A549 (cell line): Measurements from ENCODE around the gene SMCO2. TPM values are rescaled to one million over a fixed set of nuclear protein-coding genes. Genes with fewer than 3 reads are reported as not detected.

Experiments
- ATAC-seq, 2 experiments: fragments of 200-7000 bp in 1 of 2; fragments of >200 bp in 1 of 2; cut with Nextera tagmentation in 1 of 2; cut with Tn5 transposase in 1 of 2; 3 replicates each; pipeline versions ENCODE4 v1.8.0 to v1.9.1; 2018 to 2020; ENCODE audit warnings: mild to moderate bottlenecking in 1 of 2, moderate library complexity in 1 of 2
- CTCF ChIA-PET: fragments of 300-600 bp; sonication (Branson Sonifier 250); formaldehyde crosslinking; extraction: SDS; loops from one replicate; lab custom pipeline; 2021; ENCODE audit warnings: antibody characterized with exemption, inconsistent platforms; lab: Yijun Ruan, JAX
- POLR2A ChIA-PET: fragments of 350-600 bp; formaldehyde crosslinking; extraction: SDS; loops from one replicate; lab custom pipeline; 2021; ENCODE audit warnings: antibody characterized with exemption, inconsistent platforms; lab: Yijun Ruan, JAX
- DNase-seq, 2 experiments: peaks; one replicate each; pipeline versions ENCODE4 v3.0.0 to v3.0.0-alpha.2; 2011 to 2016; ENCODE audit warnings: low read depth in 1 of 2, low spot score in 1 of 2
- FAIRE-seq: peaks from 2 replicates; lab custom pipeline; 2011; peaks lifted over from hg19 to GRCh38; lab: Jason Lieb, UNC
- H3K27ac ChIP-seq, 2 experiments: fragments of >200 bp; sonication (Bioruptor Twin); formaldehyde crosslinking; 3 replicates each; pipeline ENCODE4 v1.5.1; 2016 to 2017
- H3K4me1 ChIP-seq: fragments of >200 bp; sonication (Bioruptor Twin); formaldehyde crosslinking; 3 replicates; pipeline ENCODE4 v1.6.1; 2016
- H3K4me2 ChIP-seq: fragments of >200 bp; sonication (Bioruptor Twin); formaldehyde crosslinking; 3 replicates; pipeline ENCODE4 v1.6.1; 2016
- H3K4me3 ChIP-seq: fragments of >200 bp; sonication (Bioruptor Twin); formaldehyde crosslinking; 3 replicates; pipeline ENCODE4 v1.5.1; 2016
- H3K9me3 ChIP-seq: fragments of >200 bp; sonication (Bioruptor Twin); formaldehyde crosslinking; 3 replicates; pipeline ENCODE4 v1.6.1; 2016
- BHLHE40 ChIP-seq: IDR thresholded peaks from 2 replicates; pipeline ENCODE4 v1.6.1; 2012; ENCODE audit warnings: low read depth, low read length, inconsistent platforms
- CBX2 ChIP-seq: fragments of 200-600 bp; sonication (generic); IDR thresholded peaks from 2 replicates; pipeline ENCODE4 v1.6.1; 2016; ENCODE audit warnings: low read depth, mild to moderate bottlenecking, borderline replicate concordance
- CBX8 ChIP-seq: fragments of 200-600 bp; sonication (generic); IDR thresholded peaks from 2 replicates; pipeline ENCODE4 v1.6.1; 2016
- EHF ChIP-seq: fragments of 250-450 bp; sonication (Bioruptor Pico); IDR thresholded peaks from 2 replicates; pipeline ENCODE4 v1.5.0; 2020; ENCODE audit warnings: mild to moderate bottlenecking
- ESRRA ChIP-seq: fragments of 150-350 bp; IDR thresholded peaks from 2 replicates; pipeline ENCODE4 v1.6.1; 2014; ENCODE audit warnings: mild to moderate bottlenecking, low read length, borderline replicate concordance
- FOSB ChIP-seq: fragments of 250-450 bp; sonication (Bioruptor Pico); IDR thresholded peaks from 2 replicates; pipeline ENCODE4 v1.5.0; 2020; ENCODE audit warnings: mild to moderate bottlenecking, moderate library complexity
- FOXS1 ChIP-seq: fragments of 250-450 bp; sonication (Bioruptor Pico); IDR thresholded peaks from 2 replicates; pipeline ENCODE4 v1.5.0; 2020; ENCODE audit warnings: mild to moderate bottlenecking, moderate library complexity
- GATA3 ChIP-seq: IDR thresholded peaks from 2 replicates; pipeline ENCODE4 v1.6.1; 2012; ENCODE audit warnings: borderline replicate concordance
- HDAC2 ChIP-seq: fragments of 200-600 bp; sonication (generic); IDR thresholded peaks from 2 replicates; pipeline ENCODE4 v1.6.1; 2016
- JUN ChIP-seq, 2 experiments: fragments of >200 bp; sonication (Bioruptor Twin); formaldehyde crosslinking; IDR thresholded peaks; 2 replicates in 1 of 2; 3 replicates in 1 of 2; pipeline ENCODE4 v1.6.1; 2016 to 2017
- KDM5A ChIP-seq: fragments of 200-600 bp; sonication (generic); IDR thresholded peaks from 2 replicates; pipeline ENCODE4 v1.6.1; 2016; ENCODE audit warnings: antibody characterized with exemption, mild to moderate bottlenecking
- MAZ ChIP-seq: fragments of 150-350 bp; IDR thresholded peaks from 2 replicates; pipeline ENCODE4 v1.6.1; 2014; ENCODE audit warnings: antibody characterized with exemption, low read depth, low read length, borderline replicate concordance
- MYC ChIP-seq: IDR thresholded peaks from 2 replicates; pipeline ENCODE4 v1.6.1; 2012; ENCODE audit warnings: mild to moderate bottlenecking, inconsistent platforms, low read length, improper control_type of control experiment, borderline replicate concordance
- NR3C1 ChIP-seq: fragments of >200 bp; sonication (Bioruptor Twin); formaldehyde crosslinking; IDR thresholded peaks from 3 replicates; pipeline ENCODE4 v1.6.1; 2017
- RAD21 ChIP-seq, 2 experiments: fragments of >200 bp in 1 of 2; sonication (Bioruptor Twin) in 1 of 2; formaldehyde crosslinking in 1 of 2; IDR thresholded peaks in 1 of 2; conservative IDR thresholded peaks in 1 of 2; 2 replicates in 1 of 2; 3 replicates in 1 of 2; pipeline ENCODE4 v1.6.1; 2012 to 2018; ENCODE audit warnings: inconsistent platforms in 1 of 2
- RCOR1 ChIP-seq: fragments of 150-350 bp; IDR thresholded peaks from 2 replicates; pipeline ENCODE4 v1.6.1; 2014; ENCODE audit warnings: antibody characterized with exemption, low read length, low read depth
- RNF2 ChIP-seq: fragments of 200-600 bp; sonication (generic); IDR thresholded peaks from 2 replicates; pipeline ENCODE4 v1.6.1; 2016; ENCODE audit warnings: low read depth, mild to moderate bottlenecking, antibody characterized with exemption, moderate library complexity, borderline replicate concordance
- SMC3 ChIP-seq: fragments of >200 bp; sonication (Bioruptor Twin); formaldehyde crosslinking; IDR thresholded peaks from 3 replicates; pipeline ENCODE4 v1.6.1; 2018; ENCODE audit warnings: inconsistent platforms
- ZFP36 ChIP-seq: fragments of 450-650 bp; IDR thresholded peaks from 2 replicates; pipeline ENCODE4 v1.6.1; 2014; ENCODE audit warnings: borderline replicate concordance; ENCODE audit not compliant: partially characterized antibody
- WGBS: methylation state at CpG from one replicate; pipeline ENCODE4 v1.1.6; 2017; ENCODE audit errors: missing lambda C conversion rate; 5-methylcytosine and 5-hydroxymethylcytosine counted together
- polyA plus RNA-seq, 4 experiments: library from polyadenylated mRNA; depleted of rRNA in 3 of 4; stranded (reverse); fragments of >200 nt; fragmentation: RNase III in 1 of 4; extraction: RNeasy Plus Mini Kit Qiagen cat#74134 plus additional on column Dnase treatment in 1 of 4; gene quantifications; 2 replicates in 3 of 4; 3 replicates in 1 of 4; pipeline ENCODE4 v1.2.3, GENCODE V29; 2011 to 2017
- TF ChIP-seq, protein P1 (sequence below): IDR thresholded peaks from 2 replicates; pipeline ENCODE4 v1.6.1; 2012
- TF ChIP-seq, protein P2 (sequence below): fragments of 450-650 bp; IDR thresholded peaks from 2 replicates; pipeline ENCODE4 v1.6.1; 2014; ENCODE audit warnings: antibody characterized with exemption
- TF ChIP-seq, protein P3 (sequence below): fragments of 250-450 bp; sonication (Bioruptor Pico); IDR thresholded peaks from 2 replicates; pipeline ENCODE4 v1.5.0; 2020; ENCODE audit warnings: low read depth, mild to moderate bottlenecking, moderate library complexity
- TF ChIP-seq, protein P4 (sequence below): fragments of 250-450 bp; sonication (Bioruptor Pico); IDR thresholded peaks from 2 replicates; pipeline ENCODE4 v1.5.0; 2021; ENCODE audit warnings: mild to moderate bottlenecking, moderate library complexity, borderline replicate concordance
- TF ChIP-seq, protein P5 (sequence below): fragments of >200 bp; sonication (Bioruptor Twin); formaldehyde crosslinking; IDR thresholded peaks from 3 replicates; pipeline ENCODE4 v1.6.1; 2016

SMCO2 gene
- polyA plus RNA-seq, 2 of the 4 experiments (the other 2 are of a cell fraction), result 0.14 to 0.28 TPM

DNA sequence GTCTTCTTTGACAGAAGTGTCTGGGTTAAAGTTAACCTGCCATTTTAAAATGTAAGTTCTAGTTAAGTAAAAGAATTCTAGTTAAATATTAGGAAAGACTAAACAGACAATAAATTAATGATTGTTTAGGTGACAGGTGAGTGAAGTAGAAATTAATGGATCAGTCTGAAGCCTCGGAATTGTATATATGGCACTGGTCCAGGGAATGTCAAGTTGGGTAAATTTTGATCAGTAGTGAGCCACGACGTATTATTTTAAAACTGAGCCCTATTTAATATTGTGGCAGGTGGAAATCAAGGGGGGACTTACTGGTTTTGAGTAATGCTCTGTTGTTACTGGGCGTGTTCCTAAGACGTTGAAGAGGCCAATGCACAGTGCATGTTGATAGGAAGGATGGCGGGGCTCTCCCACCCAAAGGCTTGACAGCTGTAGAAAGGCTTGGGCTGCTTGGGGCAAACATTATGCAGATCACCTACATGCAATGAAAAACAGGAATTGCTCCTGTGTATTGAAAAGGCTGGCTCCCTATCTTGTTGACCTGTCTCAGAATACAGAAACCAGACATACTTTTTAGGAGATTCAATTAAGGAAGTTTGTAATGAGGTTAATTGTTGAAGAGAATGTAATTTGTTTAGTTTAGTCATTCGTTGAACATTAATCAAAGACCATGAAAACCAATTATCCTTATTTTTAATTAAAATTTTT lies 71.6 kb downstream of the SMCO2 start:
- ChIA-PET POLR2A (no interaction called here), CTCF (interaction anchor here (1.6 kb wide), 1 partner anchor 55 kb away, joined by 4 read pairs; no protein-coding TSS in a partner anchor)
- Histone ChIP-seq H3K4me1 (peaks cover 7% of the 10 kb centered on the region), H3K9me3 (no peaks in the 10 kb centered on the region), H3K27ac (no peak overlapping the region), H3K4me2 (no peak overlapping the region), H3K4me3 (no peak overlapping the region)
- FAIRE-seq, result no peak
- 65% methylated on average over 7 of the region's 7 CpGs for WGBS
- DNase-seq, result no peak
- no peak for ATAC-seq
- no peak for TF ChIP-seq EHF (CRISPR knock-in tag)
- TF ChIP-seq FOXS1, result no peak
- no peak for TF ChIP-seq JUN (IDR thresholded peaks at IDR 0.05)
- no peak for TF ChIP-seq ZFP36
- TF ChIP-seq RAD21 (conservative IDR thresholded peaks at IDR 0.05 in 1 of 2, IDR thresholded peaks at IDR 0.05 in 1 of 2), result no peak
- TF ChIP-seq, protein P1, sequence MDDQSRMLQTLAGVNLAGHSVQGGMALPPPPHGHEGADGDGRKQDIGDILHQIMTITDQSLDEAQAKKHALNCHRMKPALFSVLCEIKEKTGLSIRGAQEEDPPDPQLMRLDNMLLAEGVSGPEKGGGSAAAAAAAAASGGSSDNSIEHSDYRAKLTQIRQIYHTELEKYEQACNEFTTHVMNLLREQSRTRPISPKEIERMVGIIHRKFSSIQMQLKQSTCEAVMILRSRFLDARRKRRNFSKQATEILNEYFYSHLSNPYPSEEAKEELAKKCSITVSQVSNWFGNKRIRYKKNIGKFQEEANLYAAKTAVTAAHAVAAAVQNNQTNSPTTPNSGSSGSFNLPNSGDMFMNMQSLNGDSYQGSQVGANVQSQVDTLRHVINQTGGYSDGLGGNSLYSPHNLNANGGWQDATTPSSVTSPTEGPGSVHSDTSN, result no peak
- TF ChIP-seq BHLHE40, result no peak
- no peak for TF ChIP-seq KDM5A
- no peak for TF ChIP-seq MAZ
- TF ChIP-seq HDAC2, result no peak
- TF ChIP-seq CBX2, result no peak
- no peak for TF ChIP-seq ESRRA
- no peak for TF ChIP-seq FOSB (CRISPR knock-in tag)
- TF ChIP-seq, protein P2, sequence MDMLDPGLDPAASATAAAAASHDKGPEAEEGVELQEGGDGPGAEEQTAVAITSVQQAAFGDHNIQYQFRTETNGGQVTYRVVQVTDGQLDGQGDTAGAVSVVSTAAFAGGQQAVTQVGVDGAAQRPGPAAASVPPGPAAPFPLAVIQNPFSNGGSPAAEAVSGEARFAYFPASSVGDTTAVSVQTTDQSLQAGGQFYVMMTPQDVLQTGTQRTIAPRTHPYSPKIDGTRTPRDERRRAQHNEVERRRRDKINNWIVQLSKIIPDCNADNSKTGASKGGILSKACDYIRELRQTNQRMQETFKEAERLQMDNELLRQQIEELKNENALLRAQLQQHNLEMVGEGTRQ, result no peak

DNA sequence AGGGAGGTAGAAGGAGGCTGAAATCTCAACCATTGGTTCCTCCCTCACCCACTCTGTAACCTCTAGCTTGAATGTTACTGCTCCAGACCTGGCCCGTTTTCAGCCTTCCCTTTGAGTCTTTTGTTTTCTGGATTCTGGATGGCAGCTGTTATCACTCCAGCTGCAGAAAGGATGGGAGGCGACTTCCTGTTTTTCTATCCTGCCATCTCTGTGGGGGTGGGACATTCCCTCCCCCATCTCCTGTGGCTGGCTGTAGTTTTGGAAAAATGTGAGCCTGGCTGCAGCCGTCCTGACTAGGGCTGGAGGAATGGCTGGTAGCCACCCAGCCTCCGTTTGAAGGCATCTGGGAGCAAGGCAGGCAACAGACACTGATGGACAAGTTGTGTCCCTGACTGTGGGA lies 74.5 kb downstream of the SMCO2 start:
- 0 out of 6 replicates have a peak overlapping the region, but pooled peaks of 1 of the 2 experiments have one; percentile 3 for H3K27ac ChIP-seq
- TF ChIP-seq, protein P3, sequence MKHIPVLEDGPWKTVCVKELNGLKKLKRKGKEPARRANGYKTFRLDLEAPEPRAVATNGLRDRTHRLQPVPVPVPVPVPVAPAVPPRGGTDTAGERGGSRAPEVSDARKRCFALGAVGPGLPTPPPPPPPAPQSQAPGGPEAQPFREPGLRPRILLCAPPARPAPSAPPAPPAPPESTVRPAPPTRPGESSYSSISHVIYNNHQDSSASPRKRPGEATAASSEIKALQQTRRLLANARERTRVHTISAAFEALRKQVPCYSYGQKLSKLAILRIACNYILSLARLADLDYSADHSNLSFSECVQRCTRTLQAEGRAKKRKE, result no peak
- TF ChIP-seq RNF2 (no peak), FOSB (CRISPR knock-in tag) (no peak), NR3C1 (no peak), CBX8 (no peak), CBX2 (no peak), ESRRA (no peak), BHLHE40 (no peak), RCOR1 (no peak), GATA3 (no peak), SMC3 (no peak), MAZ (no peak), MYC (no peak)
- TF ChIP-seq, protein P4, sequence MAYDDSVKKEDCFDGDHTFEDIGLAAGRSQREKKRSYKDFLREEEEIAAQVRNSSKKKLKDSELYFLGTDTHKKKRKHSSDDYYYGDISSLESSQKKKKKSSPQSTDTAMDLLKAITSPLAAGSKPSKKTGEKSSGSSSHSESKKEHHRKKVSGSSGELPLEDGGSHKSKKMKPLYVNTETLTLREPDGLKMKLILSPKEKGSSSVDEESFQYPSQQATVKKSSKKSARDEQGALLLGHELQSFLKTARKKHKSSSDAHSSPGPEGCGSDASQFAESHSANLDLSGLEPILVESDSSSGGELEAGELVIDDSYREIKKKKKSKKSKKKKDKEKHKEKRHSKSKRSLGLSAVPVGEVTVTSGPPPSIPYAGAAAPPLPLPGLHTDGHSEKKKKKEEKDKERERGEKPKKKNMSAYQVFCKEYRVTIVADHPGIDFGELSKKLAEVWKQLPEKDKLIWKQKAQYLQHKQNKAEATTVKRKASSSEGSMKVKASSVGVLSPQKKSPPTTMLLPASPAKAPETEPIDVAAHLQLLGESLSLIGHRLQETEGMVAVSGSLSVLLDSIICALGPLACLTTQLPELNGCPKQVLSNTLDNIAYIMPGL (CRISPR knock-in tag), result no peak
- TF ChIP-seq, protein P2, result no peak
- TF ChIP-seq, protein P5, sequence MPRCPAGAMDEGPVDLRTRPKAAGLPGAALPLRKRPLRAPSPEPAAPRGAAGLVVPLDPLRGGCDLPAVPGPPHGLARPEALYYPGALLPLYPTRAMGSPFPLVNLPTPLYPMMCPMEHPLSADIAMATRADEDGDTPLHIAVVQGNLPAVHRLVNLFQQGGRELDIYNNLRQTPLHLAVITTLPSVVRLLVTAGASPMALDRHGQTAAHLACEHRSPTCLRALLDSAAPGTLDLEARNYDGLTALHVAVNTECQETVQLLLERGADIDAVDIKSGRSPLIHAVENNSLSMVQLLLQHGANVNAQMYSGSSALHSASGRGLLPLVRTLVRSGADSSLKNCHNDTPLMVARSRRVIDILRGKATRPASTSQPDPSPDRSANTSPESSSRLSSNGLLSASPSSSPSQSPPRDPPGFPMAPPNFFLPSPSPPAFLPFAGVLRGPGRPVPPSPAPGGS, result no peak
- TF ChIP-seq, protein P1, result no peak
- DNase-seq, result no peak
- no peak overlapping the region for H3K4me3 ChIP-seq
- whole genome bisulfite sequencing, result 81% methylated on average over 4 of the region's 4 CpGs
- POLR2A ChIA-PET, result no interaction called here
- peaks cover 17% of the 10 kb centered on the region for H3K4me1 ChIP-seq
- no peaks in the 10 kb centered on the region for H3K9me3 ChIP-seq
- ATAC-seq, result no peak
- H3K4me2 ChIP-seq, result no peak overlapping the region
- CTCF ChIA-PET, result interaction anchor here (0.8 to 1.4 kb wide), 3 partner anchors 12 to 125 kb away, joined by 4 to 5 read pairs (median 4); no protein-coding TSS in a partner anchor
- FAIRE-seq, result no peak
